GM21526 (cell line): ENCODE results near the gene KCNH1.
A peak's percentile ranks its signal among the peaks of the same experiment; 100 is the strongest.

Source experiments
- ATAC-seq: cut with Tn5 transposase; IDR thresholded peaks from one replicate; pipeline ENCODE4 v1.9.1; 2021; ENCODE audit warnings: moderate library complexity; ENCODE audit not compliant: unreplicated experiment, low FRiP score

KCNH1 gene, protein sequence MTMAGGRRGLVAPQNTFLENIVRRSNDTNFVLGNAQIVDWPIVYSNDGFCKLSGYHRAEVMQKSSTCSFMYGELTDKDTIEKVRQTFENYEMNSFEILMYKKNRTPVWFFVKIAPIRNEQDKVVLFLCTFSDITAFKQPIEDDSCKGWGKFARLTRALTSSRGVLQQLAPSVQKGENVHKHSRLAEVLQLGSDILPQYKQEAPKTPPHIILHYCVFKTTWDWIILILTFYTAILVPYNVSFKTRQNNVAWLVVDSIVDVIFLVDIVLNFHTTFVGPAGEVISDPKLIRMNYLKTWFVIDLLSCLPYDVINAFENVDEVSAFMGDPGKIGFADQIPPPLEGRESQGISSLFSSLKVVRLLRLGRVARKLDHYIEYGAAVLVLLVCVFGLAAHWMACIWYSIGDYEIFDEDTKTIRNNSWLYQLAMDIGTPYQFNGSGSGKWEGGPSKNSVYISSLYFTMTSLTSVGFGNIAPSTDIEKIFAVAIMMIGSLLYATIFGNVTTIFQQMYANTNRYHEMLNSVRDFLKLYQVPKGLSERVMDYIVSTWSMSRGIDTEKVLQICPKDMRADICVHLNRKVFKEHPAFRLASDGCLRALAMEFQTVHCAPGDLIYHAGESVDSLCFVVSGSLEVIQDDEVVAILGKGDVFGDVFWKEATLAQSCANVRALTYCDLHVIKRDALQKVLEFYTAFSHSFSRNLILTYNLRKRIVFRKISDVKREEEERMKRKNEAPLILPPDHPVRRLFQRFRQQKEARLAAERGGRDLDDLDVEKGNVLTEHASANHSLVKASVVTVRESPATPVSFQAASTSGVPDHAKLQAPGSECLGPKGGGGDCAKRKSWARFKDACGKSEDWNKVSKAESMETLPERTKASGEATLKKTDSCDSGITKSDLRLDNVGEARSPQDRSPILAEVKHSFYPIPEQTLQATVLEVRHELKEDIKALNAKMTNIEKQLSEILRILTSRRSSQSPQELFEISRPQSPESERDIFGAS

DNA sequence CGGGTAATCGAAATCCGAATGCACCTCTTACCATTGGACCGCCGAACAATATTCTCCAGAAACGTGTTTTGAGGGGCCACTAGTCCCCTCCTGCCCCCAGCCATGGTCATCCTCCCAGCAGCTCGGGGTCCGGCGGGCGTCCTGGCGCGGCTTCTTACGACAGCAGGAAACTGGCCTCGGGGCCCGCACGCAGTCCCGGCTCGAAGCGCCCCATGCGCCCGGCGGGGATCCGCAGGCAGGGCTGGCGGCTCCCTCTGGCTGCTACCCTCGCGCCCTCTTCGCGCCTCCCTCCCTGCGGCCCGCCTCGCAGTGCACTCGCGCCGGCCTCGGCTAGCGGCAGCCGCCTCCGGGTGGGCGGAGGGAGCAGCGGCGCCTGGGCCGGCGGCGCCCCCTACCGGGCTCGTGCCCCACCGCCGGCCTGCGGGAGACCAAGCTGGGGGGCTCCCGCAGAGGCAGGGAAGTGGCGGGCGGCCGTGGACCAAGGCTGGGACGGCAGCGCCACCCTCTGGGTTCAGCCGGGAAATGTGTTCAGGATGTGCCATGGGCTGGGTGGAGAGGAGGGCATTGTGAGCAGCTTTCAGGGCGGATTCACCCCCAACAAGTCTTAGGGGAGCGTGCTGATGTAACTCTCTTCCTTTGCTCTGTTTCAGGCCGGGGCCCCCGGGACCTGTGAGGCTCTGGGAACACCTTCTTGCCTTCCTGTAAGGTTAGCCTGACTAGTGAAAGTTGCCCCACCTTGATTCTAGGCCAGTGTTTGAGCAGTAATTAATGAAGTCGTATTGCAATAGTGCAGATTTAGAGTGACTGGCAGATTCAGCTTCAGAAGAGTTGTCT, at the start of gene KCNH1:
Gene KCNH1 (minus strand): TSS at position 313 of the 834 bp plus-strand sequence. CDS start 203 bp downstream, at position 110.
- ATAC-seq = peak; percentile 94

GRCh38 chr1:211182746-211183145, 48.8 kb upstream of the KCNH1 start:
- no peak for ATAC-seq

DNA sequence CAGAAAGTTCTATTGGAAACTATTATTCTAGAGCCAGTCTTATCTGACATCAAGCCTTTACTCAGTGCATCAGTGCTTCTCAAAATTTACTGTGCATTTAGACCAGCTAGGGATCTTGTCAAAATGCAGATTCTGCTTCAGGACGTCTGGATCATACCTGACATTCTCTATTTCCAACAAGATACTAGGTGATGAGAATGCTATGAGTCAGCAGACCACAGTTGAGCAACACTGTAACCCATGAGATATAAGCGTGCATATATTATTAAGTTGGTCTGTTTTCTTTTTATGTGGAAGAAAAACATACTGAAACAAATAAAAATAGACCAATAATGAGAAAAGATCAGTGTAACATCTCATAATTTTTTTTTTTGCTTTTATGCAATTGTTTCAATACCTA, 40.4 kb upstream of the KCNH1 start:
- ATAC-seq = no peak

DNA sequence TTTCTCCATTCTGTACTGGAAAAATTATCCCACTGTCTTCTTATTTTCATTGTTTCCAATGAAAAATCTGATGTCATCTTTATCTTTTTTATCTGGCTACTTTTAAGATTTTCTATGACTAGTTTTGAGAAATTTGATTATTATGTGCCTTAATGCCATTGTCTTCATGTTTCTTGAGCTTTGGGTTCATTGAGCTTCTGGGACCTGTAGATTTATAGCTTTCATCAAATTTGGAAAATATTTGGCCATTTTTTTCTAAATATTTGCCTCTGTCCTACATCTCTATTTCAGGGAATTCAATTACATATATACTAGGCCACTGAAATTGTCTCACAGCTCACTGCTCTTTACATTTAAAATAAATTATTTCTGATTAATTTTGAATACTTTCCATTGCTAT, 38.7 kb upstream of the KCNH1 start:
- ATAC-seq = no peak

GRCh38 chr1:211169353-211169752, 35.4 kb upstream of the KCNH1 start:
- no peak for ATAC-seq

DNA sequence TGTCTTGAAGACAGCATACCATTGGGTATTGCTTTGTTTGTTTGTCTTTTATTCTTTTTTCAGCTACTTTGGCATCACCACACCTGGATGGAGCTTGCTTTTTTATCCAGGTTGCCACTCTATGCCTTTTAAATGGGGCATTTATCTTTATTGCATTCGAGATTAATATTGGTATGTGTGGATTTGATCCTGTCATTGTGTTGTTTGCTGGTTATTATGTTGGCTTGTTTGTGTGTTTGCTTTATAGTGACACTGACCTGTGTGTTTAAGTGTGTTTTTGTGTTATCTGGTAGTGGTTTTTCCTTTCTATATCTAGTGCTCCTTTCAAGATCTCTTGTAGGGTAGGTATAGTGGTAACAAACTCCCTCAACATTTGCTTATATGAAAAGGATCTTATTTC, 24.9 kb upstream of the KCNH1 start:
- ATAC-seq = no peak

DNA sequence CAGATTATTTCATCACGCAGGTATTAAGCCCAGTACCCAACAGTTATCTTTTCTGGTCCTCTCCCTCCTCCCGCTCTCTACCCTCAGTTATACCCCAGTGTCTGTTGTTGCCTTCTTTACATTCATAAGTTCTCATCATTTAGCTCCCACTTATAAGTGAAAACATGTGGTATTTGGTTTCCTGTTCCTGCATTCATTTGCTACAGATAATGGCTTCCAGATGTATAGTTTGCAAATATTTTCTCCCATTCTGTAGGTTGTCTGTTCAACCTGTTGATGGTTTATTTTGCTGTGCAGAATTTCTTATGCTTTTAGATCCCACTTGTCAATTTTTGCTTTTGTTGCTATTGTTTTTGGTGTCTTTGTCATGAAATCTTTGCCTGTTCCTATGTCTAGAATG, 21.1 kb upstream of the KCNH1 start:
- no peak for ATAC-seq

DNA sequence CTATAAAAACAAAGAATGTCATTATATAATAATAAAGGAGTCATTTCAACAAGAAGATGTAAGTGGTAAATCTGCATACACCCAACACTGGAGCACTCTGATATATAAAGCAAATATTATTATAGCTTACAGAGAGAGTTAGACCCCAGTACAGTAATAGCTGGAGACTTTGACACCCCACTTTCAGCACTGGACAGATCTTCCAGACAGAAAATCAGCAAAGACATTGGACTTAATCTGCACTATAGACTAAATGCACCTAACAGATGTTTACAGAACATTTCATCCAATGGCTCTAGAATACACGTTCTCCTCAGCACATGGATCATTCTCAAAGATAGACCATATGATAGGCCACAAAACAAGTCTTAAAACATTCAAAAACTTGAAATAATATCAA, 20.0 kb upstream of the KCNH1 start:
- no peak for ATAC-seq

DNA sequence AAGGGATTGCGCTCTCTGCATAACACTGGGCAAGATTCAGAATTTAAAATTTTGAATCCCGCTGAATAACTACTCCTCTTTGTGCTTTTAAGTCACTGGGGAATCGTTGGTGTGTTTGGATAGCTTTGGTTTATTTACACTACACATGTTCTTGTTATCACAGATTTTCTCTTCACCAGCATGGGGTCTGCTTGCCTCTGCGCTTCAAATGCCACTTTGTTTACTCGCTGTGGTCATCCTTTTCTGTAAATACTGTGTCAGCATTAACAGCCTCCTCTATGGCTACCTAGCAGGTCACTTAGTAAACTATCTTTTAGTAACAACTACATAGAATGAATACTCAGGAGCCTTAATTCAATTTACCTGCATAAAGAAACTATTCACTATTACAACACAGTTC, 14.4 kb upstream of the KCNH1 start:
- no peak for ATAC-seq

GRCh38 chr1:211145944-211146343, 12.0 kb upstream of the KCNH1 start:
- ATAC-seq = no peak

- no peak for ATAC-seq
These were observed 1.5 kb upstream of the KCNH1 start for GRCh38 chr1:211135342-211135950.

DNA sequence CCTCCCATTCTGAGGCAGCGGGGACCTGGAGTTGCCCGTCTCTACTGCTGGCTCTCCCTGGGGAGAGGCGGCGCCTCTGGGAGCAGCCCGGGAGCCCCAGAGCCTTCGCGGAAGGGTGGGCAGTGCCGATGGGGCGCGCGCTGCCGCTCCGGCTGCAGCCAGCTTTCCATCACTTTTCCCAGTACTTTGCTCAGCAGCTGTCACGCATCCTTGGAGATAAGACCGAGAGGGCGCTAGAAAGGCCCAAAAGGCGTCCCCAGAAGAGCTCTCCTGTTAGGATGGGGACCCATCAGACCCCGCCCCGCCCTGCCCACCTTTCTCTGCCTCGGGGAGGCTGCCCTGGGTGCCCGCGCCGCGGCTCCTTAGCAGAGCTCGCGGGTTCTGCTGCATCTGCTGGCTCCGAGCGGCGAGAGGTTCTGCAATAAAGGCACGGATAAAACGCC, 534 bp downstream of the KCNH1 start:
- ATAC-seq = no peak

DNA sequence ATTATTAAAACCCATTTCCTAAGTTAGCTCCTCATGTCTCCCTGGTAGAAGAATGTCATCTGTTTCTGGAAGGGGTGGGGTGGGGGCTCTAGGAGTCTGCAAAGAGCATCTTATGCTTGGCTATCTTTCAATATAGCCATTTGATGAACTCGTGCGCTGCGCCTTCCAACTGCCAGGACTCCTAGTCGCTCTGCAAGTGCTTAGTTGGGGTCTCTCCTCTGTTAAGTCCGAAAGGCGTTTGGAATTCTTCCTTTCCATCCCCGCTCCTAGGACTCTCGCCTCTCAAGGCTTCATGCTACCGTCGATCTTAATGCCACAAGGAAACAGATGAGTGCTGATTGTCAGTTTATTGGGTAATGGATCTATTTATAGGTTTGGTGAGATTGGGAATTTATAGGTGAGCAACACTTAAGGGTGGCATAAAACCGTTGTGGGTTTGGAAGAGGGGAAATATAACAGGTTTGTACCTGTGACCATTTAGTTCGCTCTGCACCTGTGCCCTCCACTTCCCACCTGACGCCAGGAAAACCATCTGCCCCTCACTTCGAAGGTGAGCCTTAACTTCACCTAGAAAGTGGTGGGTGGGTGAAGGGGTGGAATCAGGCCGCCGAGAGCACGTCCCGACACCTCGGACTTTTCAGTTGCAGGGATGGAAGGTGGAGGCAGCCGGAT, 1.1 kb downstream of the KCNH1 start:
- ATAC-seq = no peak

GRCh38 chr1:211129776-211130175, 4.2 kb downstream of the KCNH1 start:
- ATAC-seq = no peak

DNA sequence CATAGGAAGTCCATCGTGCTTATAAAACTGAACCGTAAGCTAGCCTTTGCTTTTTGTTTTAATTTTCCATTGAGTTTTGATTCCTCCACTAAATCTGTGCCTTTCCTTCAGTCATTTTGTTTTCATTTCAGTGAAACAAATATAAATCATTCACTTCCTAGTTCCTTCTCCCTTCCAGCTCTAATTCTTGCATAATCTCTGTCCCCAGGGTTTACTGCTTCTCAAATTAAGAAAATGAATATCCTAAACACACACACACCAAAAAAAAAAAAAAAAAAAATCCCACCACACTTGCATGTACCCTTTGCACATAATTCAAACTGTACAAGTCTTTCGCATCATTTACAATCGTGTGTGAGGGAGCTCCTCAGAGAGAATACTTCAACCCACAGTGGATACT, 6.8 kb downstream of the KCNH1 start:
- ATAC-seq = no peak

- no peak for ATAC-seq
These were observed 7.3 kb downstream of the KCNH1 start for GRCh38 chr1:211126622-211127021.

GRCh38 chr1:211118407-211119102, 15.4 kb downstream of the KCNH1 start:
- no peak for ATAC-seq

- ATAC-seq = no peak
These were observed 19.5 kb downstream of the KCNH1 start for GRCh38 chr1:211114446-211114845.

- ATAC-seq = no peak
These were observed 20.4 kb downstream of the KCNH1 start for GRCh38 chr1:211113566-211113965.
